Anterior cingulate cortex (tissue), 58 donors: Measurements from ENCODE around the gene DEFB113.

ENCODE experiments used
- DNase-seq, 58 donors: peaks; one replicate each; lab custom pipeline; 2025; lab: John Stamatoyannopoulos, UW

The DEFB113 gene

DNA sequence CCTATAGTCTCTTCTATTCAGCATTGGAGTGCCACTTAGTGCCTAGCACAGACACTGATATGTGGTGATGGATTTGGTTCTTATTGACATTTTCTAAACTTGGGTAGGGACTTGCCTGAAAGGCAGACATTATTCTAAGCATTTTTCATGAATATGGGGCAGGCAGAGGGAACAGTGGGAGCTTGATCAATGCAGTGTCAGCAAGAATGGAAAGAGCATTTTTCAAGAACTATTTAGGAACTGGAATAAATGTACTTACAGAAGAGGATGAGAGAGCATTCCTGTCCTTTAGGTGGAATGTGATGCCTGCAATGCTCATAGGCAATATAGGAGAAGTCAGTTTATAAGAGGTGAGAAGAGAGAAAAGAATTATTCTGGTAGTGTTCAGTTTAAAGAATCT lies 31.6 kb downstream of the DEFB113 start:
- no peak for DNase-seq

GRCh38 chr6:49937017-49937416 lies 32.4 kb downstream of the DEFB113 start:
- DNase-seq = no peak

- no peak for DNase-seq
Observed at GRCh38 chr6:49935387-49935786, 34.0 kb downstream of the DEFB113 start.

DNA sequence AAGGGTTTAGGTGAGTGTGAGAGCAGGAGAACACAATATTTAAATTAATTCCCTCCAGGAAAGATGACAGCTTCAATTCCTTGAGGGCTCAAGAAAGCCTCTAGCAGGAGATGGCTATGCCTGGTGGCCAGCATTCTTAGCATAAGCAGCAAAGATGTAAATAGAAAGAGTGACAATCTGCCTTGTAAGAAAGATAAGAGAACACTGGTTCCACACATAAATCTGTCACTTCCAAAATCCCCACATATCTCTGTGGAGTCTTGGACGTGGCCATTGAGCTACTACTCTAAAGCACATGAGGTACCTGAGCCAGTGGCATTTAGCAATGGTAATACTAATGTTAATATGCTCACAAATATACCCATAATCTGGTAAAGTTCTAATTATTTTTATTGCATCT lies 34.7 kb downstream of the DEFB113 start:
- no peak for DNase-seq

GRCh38 chr6:49933526-49933925 lies 35.9 kb downstream of the DEFB113 start:
- DNase-seq = peak in 1 of 58 donors; percentile 2

DNA sequence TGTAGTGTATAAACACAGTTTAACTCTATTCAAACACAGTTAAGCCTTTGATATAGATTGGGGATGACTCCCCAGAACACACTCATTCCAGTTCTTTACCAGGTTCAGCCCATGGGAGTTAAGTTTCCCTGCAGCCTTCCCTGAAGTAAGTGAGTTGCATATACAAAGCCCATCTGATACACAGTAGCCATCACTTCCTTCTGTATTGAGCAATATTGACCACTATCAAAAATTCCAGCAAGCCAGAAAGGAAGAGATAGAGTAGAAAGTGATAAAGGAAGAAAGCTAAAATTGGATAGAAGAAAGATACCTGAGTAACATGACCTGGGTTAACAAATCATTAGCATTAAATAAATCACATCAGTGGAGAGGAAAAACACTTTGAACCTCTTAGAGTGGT lies 40.1 kb downstream of the DEFB113 start:
- no peak for DNase-seq

DNA sequence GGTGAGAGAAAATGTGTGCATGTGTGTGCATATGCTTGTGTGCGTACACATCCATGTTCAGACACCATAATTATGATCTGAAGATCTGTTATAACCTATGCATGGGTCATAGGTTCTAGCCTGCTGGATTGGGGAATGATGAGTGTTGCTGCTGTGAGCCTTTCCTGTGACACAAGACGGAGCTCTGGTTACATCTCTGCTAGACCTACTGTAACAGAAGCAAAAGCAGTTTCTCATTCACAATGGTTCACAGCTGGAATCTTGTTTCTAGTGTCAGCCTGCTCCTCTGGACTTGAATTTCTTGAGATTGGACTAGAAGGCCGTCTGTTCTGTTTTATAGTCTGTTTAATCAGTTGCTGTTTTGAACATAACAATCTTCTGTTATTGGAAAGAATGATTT lies 45.6 kb downstream of the DEFB113 start:
- no peak for DNase-seq

- DNase-seq = no peak
Observed at GRCh38 chr6:49919935-49920644, 49.3 kb downstream of the DEFB113 start.

GRCh38 chr6:49919261-49919660 lies 50.2 kb downstream of the DEFB113 start:
- no peak for DNase-seq

DNA sequence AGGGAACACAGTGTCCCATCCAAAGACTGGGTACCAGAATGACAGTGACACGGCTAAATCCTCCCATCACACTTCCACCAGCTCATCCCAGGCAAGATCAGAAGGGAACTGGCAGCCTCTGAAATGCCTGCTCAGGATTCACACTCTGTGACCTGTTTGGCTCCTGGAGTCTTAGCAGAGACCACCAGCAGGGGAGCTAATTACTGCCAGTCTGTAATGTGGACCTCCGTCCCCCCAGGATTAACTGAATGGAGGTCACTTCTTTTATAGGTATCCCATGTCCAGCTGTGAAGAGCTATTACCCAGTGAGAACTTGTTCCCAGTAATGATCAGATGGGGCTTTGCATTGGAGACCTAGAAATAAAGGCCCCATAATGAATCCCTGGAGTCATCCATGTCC lies 50.6 kb downstream of the DEFB113 start:
- DNase-seq = no peak
